DOHH2 (cell line): ENCODE data around the gene NRXN3.

ENCODE experiments used
- H3F3A ChIP-seq: fragments of 200-600 bp; sonication (generic), shearing (Covaris generic); 2 replicates; pipeline ENCODE4 v1.6.0; 2016; ENCODE audit warnings: antibody characterized with exemption, mild to moderate bottlenecking; ENCODE audit not compliant: control insufficient read depth, insufficient read depth
- H3K27ac ChIP-seq: fragments of 200-600 bp; sonication (generic); 2 replicates; pipeline ENCODE4 v1.5.1; 2014; ENCODE audit warnings: low read depth, mild to moderate bottlenecking, low read length, moderate library complexity
- H3K27me3 ChIP-seq: fragments of 200-600 bp; sonication (generic); 2 replicates; pipeline ENCODE4 v1.6.1; 2014; ENCODE audit warnings: mild to moderate bottlenecking, low read length, mixed read lengths; ENCODE audit not compliant: control insufficient read depth
- H3K36me3 ChIP-seq: fragments of 200-600 bp; sonication (generic); 2 replicates; pipeline ENCODE4 v1.6.1; 2014; ENCODE audit warnings: mild to moderate bottlenecking, low read length, moderate library complexity, mixed read lengths; ENCODE audit not compliant: control insufficient read depth
- H3K4me1 ChIP-seq: fragments of 200-600 bp; sonication (generic); 2 replicates; pipeline ENCODE4 v1.6.1; 2014; ENCODE audit warnings: mild to moderate bottlenecking, low read length, mixed read lengths; ENCODE audit not compliant: control insufficient read depth
- H3K4me2 ChIP-seq: fragments of 200-600 bp; sonication (generic); 2 replicates; pipeline ENCODE4 v1.6.0; 2014; ENCODE audit warnings: mild to moderate bottlenecking, low read length, moderate library complexity
- H3K4me3 ChIP-seq: fragments of 200-600 bp; sonication (generic); 2 replicates; pipeline ENCODE4 v1.5.1; 2014; ENCODE audit warnings: mild to moderate bottlenecking, low read length, mixed read lengths
- H3K79me2 ChIP-seq: fragments of 200-600 bp; sonication (generic); 2 replicates; pipeline ENCODE4 v1.6.1; 2014; ENCODE audit warnings: mild to moderate bottlenecking, low read length, mixed read lengths; ENCODE audit not compliant: control insufficient read depth
- H3K9me2 ChIP-seq: fragments of 200-600 bp; sonication (generic); replicated peaks from 2 replicates; pipeline ENCODE4 v1.6.1; 2014; ENCODE audit warnings: mild to moderate bottlenecking, low read length, mixed read lengths; ENCODE audit not compliant: control insufficient read depth
- H3K9me3 ChIP-seq: fragments of 200-600 bp; sonication (generic); 2 replicates; pipeline ENCODE4 v1.6.1; 2014; ENCODE audit warnings: antibody characterized with exemption, low read length, mixed read lengths; ENCODE audit not compliant: control insufficient read depth, insufficient read depth
- H4K20me1 ChIP-seq: fragments of 200-600 bp; sonication (generic); 2 replicates; pipeline ENCODE4 v1.6.0; 2014; ENCODE audit warnings: low read depth, mild to moderate bottlenecking, antibody characterized with exemption, low read length, moderate library complexity; ENCODE audit not compliant: control insufficient read depth, insufficient read depth
- EZH2phosphoT487 ChIP-seq: fragments of 200-600 bp; sonication (generic); IDR thresholded peaks from 2 replicates; pipeline ENCODE4 v1.6.1; 2017; ENCODE audit warnings: borderline replicate concordance, mild to moderate bottlenecking, antibody characterized with exemption, low read length, moderate library complexity, mixed read lengths
- TF ChIP-seq, protein P1 (sequence below): fragments of 200-600 bp; sonication (generic); IDR thresholded peaks from one replicate; pipeline ENCODE4 v1.5.1; 2014; ENCODE audit warnings: antibody characterized with exemption, mild to moderate bottlenecking, low read depth, low read length; ENCODE audit not compliant: poor library complexity, severe bottlenecking

Gene NRXN3

DNA sequence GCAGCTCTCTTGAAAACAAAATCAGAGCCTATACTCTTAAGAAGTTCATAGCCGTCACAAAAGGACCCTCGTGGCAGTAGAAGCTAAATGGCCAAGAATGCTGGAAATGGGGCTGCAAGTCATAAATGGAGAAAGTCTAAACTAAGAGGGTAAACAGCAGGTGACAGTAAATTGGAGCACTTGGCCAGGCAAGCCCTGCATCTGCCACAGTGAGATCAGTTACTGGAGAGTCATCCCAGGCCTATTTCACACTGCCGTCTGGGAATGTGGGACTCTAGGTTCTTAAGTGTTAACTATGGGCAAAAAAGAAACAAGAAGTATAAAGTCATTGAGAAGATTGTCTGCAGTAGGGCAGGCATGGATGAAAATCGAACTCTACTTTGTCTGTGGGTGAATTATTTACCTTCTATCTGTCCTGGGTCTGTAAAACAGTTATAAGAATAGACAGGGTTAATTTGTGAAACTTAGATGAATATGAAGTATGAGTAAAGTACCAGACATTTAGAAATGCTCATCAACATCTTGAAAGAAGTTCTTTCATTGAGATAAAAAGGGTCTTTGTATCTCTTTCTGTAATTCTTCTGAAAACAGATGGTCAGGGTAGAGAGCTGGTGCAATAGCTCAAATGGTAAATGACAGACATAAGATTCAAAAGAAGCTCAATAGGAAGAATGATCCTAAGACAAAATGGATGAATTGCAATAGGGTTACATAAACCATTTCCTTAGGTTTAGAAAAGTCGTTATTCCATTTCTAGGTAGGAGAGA lies 1248.7 kb downstream of the NRXN3 start:
- Histone ChIP-seq H3K4me2 (no peak overlapping the region), H3F3A (no peaks in the 10 kb centered on the region), H3K79me2 (no peaks in the 10 kb centered on the region), H3K4me3 (no peak overlapping the region), H3K9me3 (no peaks in the 10 kb centered on the region), H3K27ac (no peak overlapping the region), H3K9me2 (no peaks in the 10 kb centered on the region), H3K36me3 (no peaks in the 10 kb centered on the region), H4K20me1 (no peaks in the 10 kb centered on the region), H3K27me3 (no peaks in the 10 kb centered on the region), H3K4me1 (no peaks in the 10 kb centered on the region)
- TF ChIP-seq, protein P1, sequence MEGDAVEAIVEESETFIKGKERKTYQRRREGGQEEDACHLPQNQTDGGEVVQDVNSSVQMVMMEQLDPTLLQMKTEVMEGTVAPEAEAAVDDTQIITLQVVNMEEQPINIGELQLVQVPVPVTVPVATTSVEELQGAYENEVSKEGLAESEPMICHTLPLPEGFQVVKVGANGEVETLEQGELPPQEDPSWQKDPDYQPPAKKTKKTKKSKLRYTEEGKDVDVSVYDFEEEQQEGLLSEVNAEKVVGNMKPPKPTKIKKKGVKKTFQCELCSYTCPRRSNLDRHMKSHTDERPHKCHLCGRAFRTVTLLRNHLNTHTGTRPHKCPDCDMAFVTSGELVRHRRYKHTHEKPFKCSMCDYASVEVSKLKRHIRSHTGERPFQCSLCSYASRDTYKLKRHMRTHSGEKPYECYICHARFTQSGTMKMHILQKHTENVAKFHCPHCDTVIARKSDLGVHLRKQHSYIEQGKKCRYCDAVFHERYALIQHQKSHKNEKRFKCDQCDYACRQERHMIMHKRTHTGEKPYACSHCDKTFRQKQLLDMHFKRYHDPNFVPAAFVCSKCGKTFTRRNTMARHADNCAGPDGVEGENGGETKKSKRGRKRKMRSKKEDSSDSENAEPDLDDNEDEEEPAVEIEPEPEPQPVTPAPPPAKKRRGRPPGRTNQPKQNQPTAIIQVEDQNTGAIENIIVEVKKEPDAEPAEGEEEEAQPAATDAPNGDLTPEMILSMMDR: no peak

DNA sequence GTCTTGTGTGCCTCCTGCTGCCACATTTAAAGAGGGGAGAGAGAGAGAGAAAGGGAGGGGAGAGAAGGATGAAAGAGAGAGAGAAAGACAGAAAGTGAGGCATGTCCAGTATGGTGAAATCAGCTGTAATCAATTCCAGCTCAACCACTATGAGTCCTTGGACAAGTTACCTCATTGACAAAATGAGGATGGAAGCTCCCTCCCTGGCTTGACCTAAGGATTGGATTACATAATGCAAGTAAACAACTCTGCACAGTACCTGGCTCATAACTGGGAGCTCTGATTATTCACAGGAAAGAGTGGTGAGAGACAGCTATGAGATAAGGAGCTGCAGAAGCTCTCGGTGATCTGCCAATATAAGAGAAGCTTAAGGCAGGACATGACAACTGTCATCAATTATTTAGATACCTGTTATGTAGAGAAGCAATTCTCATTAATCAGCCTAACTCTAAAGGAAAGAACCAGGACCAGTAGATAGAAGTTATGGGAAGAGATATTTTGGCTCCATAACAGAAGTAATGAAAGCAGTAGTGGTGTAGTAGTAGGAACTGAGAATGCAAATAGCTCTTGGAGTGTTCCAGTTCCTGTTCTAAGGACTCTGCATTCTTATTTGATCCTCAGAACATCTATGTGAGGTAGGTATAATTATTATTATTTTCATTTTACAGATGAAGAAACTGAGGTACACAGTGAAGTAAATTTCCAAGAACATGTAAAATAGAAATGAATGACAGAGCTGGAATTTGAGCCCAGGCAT lies 1249.6 kb downstream of the NRXN3 start:
- no peak for TF ChIP-seq EZH2phosphoT487
- TF ChIP-seq, protein P1: no peak
- no peaks in the 10 kb centered on the region for H4K20me1 ChIP-seq
- no peak overlapping the region for H3K4me3 ChIP-seq
- no peaks in the 10 kb centered on the region for H3F3A ChIP-seq
- H3K9me2 ChIP-seq: no peaks in the 10 kb centered on the region
- H3K27me3 ChIP-seq: no peaks in the 10 kb centered on the region
- H3K4me2 ChIP-seq: no peak overlapping the region
- no peaks in the 10 kb centered on the region for H3K79me2 ChIP-seq
- no peaks in the 10 kb centered on the region for H3K9me3 ChIP-seq
- no peak overlapping the region for H3K27ac ChIP-seq
- H3K36me3 ChIP-seq: no peaks in the 10 kb centered on the region
- H3K4me1 ChIP-seq: no peaks in the 10 kb centered on the region

- Histone ChIP-seq H3K79me2 (no peaks in the 10 kb centered on the region), H3K9me3 (no peaks in the 10 kb centered on the region), H3K9me2 (no peaks in the 10 kb centered on the region), H4K20me1 (no peaks in the 10 kb centered on the region), H3K27ac (no peak overlapping the region), H3K36me3 (no peaks in the 10 kb centered on the region), H3K4me3 (no peak overlapping the region), H3K4me2 (no peak overlapping the region), H3K4me1 (no peaks in the 10 kb centered on the region), H3K27me3 (no peaks in the 10 kb centered on the region), H3F3A (no peaks in the 10 kb centered on the region)
- TF ChIP-seq, protein P1: no peak
- no peak for TF ChIP-seq EZH2phosphoT487
Measured at GRCh38 chr14:79420725-79421124, 1250.6 kb downstream of the NRXN3 start.
